ENCODE measurements around the gene AGPAT4.

Gene AGPAT4

GRCh38 chr6:161204866-161205557 is 68.8 kb downstream of the AGPAT4 start:
- Histone ChIP-seq H3K27ac (no peak overlapping the region), H3K4me3 (no peak overlapping the region), H3K27me3 (no peaks in the 10 kb centered on the region), H3K4me1 (peaks cover 0 to 7% (median 0%) of the 10 kb centered on the region in 4 donors), H3K36me3 (no peaks in the 10 kb centered on the region), H3K9me3 (no peaks in the 10 kb centered on the region)
- TF ChIP-seq CTCF (IDR thresholded peaks at IDR 0.05): no peak
- intact Hi-C loops (cut with DNase I; ENCODE audit: low total_unique reads): no loop called here
- DNase-seq: no peak

DNA sequence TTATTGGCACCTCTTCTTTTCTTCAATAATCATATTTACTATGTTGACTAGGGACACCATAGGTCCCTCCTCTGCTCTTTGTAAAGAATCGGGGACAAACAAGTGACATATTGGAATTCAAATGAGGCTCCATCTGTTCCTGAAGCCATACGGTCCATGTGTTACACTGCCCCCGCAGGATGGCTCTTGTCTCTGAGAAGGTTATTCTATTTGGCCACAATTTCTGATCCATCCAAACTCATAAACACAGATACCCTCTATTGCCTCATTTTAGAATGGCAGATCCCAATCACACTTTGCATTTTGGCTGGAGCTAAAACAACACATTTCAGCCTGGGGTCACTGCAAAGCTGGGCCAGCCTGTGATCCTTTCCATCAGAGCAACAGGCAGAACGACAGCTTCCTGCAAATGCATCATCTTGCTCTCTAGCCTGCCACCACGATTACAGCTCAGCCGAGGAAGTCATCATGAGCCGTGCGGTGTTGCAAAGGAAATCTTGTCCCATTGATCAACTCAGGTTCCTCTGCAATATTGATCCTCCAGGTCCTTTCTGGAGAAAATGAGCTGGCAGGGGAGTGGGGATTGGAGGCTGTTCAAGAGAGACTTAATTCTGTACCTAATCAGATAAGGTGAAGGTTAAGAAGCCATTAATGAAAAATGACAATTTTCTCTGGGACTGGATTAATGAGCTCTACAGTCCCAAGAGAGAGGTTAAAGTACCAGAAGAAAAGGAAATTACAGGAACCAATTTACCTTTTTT is 73.1 kb downstream of the AGPAT4 start:
- Histone ChIP-seq H3K9me3 (no peaks in the 10 kb centered on the region), H3K27ac (no peak overlapping the region), H3K36me3 (no peaks in the 10 kb centered on the region), H3K4me3 (no peak overlapping the region), H3K4me1 (peaks cover 0 to 7% (median 0%) of the 10 kb centered on the region in 4 donors), H3K27me3 (no peaks in the 10 kb centered on the region)
- DNase-seq: no peak
- TF ChIP-seq CTCF (IDR thresholded peaks at IDR 0.05): no peak
- intact Hi-C loops (cut with DNase I; ENCODE audit: low total_unique reads): no loop called here

DNA sequence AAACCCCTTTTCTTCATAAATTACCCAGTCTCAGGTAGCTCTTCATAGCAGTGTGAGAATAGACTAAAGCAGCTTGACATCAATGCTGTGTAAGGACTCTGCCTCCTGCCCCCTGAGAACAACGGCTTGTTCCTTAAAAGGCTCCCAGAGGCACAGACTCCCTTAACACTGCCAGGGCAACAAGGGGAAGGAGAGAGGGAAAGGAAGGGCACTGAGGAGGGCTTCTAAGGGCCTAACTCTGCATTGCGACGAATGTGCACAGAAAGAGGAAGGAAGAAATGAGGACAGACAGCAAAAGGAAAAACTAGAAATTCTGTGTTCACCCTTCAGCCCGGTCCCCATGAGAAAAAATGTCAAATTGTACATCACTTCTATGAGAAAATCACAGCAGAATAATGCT is 74.0 kb downstream of the AGPAT4 start:
- Histone ChIP-seq H3K9me3 (no peaks in the 10 kb centered on the region), H3K27me3 (no peaks in the 10 kb centered on the region), H3K27ac (no peak overlapping the region), H3K36me3 (no peaks in the 10 kb centered on the region), H3K4me1 (peaks cover 0 to 7% (median 0%) of the 10 kb centered on the region in 4 donors), H3K4me3 (no peak overlapping the region)
- DNase-seq: no peak
- intact Hi-C loops (cut with DNase I; ENCODE audit: low total_unique reads): no loop called here
- TF ChIP-seq CTCF (IDR thresholded peaks at IDR 0.05): no peak

DNA sequence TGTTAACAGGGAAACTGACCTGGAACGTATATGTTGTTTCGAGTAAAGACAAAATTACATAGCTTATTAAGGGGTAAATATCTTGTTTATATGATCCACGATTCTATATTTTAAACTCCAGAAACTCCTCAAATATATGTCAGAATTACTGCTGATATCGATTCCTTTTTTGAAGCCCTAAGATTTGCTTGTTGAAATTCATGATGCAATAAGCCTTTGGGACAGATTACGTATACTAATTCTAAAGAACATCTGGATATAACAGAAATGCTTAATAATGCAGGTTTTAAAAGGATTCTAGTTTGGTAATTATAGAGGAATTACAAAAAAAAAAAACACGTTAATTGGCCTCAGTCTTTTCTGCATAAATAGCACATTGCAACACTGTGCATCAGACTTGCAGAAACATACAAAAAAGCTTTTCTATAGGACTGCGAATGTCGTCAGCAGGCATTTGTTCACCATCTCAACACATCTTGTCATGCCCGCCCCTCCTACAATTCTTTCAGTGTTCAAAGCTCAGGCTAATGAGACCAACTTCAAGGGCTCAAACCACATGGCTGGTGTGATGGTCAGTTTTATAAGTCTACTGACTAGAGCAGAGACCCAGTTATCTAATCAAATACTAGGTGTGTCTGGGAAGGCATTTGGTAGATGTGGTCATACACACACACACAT is 74.9 kb downstream of the AGPAT4 start:
- H3K27me3 ChIP-seq: no peaks in the 10 kb centered on the region
- no peak for DNase-seq
- H3K36me3 ChIP-seq: no peaks in the 10 kb centered on the region
- no peak for TF ChIP-seq CTCF (IDR thresholded peaks at IDR 0.05)
- intact Hi-C loops (cut with DNase I; ENCODE audit: low total_unique reads): no loop called here
- peaks cover 0 to 7% (median 0%) of the 10 kb centered on the region in 4 donors for H3K4me1 ChIP-seq
- H3K27ac ChIP-seq: no peak overlapping the region
- no peak overlapping the region for H3K4me3 ChIP-seq
- no peaks in the 10 kb centered on the region for H3K9me3 ChIP-seq

DNA sequence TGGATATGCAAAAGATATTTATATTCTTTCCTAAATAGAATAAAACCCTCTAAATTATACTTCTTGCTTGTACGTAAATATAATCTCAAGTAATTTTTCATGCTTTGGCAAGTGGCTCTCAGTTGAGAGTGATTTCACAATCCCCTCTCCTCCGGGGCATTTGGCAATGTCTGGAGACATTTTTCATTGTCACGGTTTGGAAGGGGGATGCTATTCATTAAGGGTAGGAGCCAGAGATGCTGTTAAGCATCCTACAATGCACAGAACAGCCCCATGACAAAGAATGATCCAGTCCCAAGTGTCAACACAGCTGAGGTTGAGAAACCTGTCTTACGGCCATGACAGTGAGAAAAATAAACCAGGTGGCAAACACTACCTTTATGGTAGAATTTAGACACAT is 75.7 kb downstream of the AGPAT4 start:
- no peak for DNase-seq
- peaks cover 0 to 7% (median 0%) of the 10 kb centered on the region in 4 donors for H3K4me1 ChIP-seq
- no peak overlapping the region for H3K27ac ChIP-seq
- no peaks in the 10 kb centered on the region for H3K27me3 ChIP-seq
- intact Hi-C loops (cut with DNase I; ENCODE audit: low total_unique reads): no loop called here
- H3K9me3 ChIP-seq: peaks cover 0 to 3% (median 2%) of the 10 kb centered on the region in 3 donors
- TF ChIP-seq CTCF (IDR thresholded peaks at IDR 0.05): no peak
- no peak overlapping the region for H3K4me3 ChIP-seq
- no peaks in the 10 kb centered on the region for H3K36me3 ChIP-seq

Measured in tibial artery (tissue), 4 donors.